HepG2 (cell line): ENCODE results near the gene FAM3A. TPM values are rescaled to one million over a fixed set of nuclear protein-coding genes. Genes with fewer than 3 reads are reported as not detected.

ENCODE experiments used
- CEBPZ ChIP-seq: IDR thresholded peaks from 2 replicates; pipeline ENCODE4 v1.6.1; 2012; ENCODE audit warnings: low read length, improper control_type of control experiment
- ERF ChIP-seq: IDR thresholded peaks from 2 replicates; pipeline ENCODE4 v1.6.1; 2018; ENCODE audit warnings: missing biosample characterization, missing genetic modification reagents
- FOXA3 ChIP-seq: IDR thresholded peaks from 2 replicates; pipeline ENCODE4 v1.6.1; 2016; ENCODE audit warnings: missing genetic modification reagents, missing compliant biosample characterization
- KDM2A ChIP-seq: sonication (generic); formaldehyde crosslinking; IDR thresholded peaks from 2 replicates; pipeline ENCODE4 v1.4.0; 2020; ENCODE audit warnings: low read depth, missing genetic modification reagents, borderline replicate concordance
- KDM6A ChIP-seq: IDR thresholded peaks from 2 replicates; pipeline ENCODE4 v1.6.1; 2016; ENCODE audit warnings: low read depth
- KLF6 ChIP-seq: IDR thresholded peaks from 2 replicates; pipeline ENCODE4 v1.8.0; 2016; ENCODE audit warnings: missing biosample characterization, missing genetic modification reagents
- NFYC ChIP-seq: IDR thresholded peaks from 2 replicates; pipeline ENCODE4 v1.6.1; 2016; ENCODE audit warnings: missing genetic modification reagents, missing compliant biosample characterization
- SMAD1 ChIP-seq: sonication (generic); formaldehyde crosslinking; IDR thresholded peaks from 2 replicates; pipeline ENCODE4 v1.4.0; 2020; ENCODE audit warnings: missing genetic modification reagents, low read depth, mild to moderate bottlenecking, borderline replicate concordance
- TSC22D2 ChIP-seq: sonication (generic); formaldehyde crosslinking; IDR thresholded peaks from 2 replicates; pipeline ENCODE4 v1.5.1; 2020; ENCODE audit warnings: missing genetic modification reagents, mild to moderate bottlenecking, borderline replicate concordance
- XRCC5 ChIP-seq: fragments of 200-400 bp; formaldehyde crosslinking; optimal IDR thresholded peaks from 2 replicates; pipeline ENCODE3; 2017; ENCODE audit warnings: mild to moderate bottlenecking, low read length
- ZFX ChIP-seq: sonication (generic); formaldehyde crosslinking; IDR thresholded peaks from 2 replicates; pipeline ENCODE4 v1.4.0; 2020; ENCODE audit warnings: mild to moderate bottlenecking, low read depth, missing genetic modification reagents, moderate library complexity
- ZNF263 ChIP-seq: sonication (generic); formaldehyde crosslinking; IDR thresholded peaks from 2 replicates; pipeline ENCODE4 v1.4.0; 2020; ENCODE audit warnings: missing genetic modification reagents
- ZNF609 ChIP-seq: sonication (generic); formaldehyde crosslinking; IDR thresholded peaks from 2 replicates; pipeline ENCODE4 v1.4.0; 2020; ENCODE audit warnings: mild to moderate bottlenecking, missing genetic modification reagents, borderline replicate concordance
- polyA plus RNA-seq, 8 experiments: library from polyadenylated mRNA; depleted of rRNA in 3 of 8; stranded (reverse) in 7 of 8; unstranded in 1 of 8; fragments of >200 nt; fragmentation: Illumina TruSeq in 4 of 8; extraction: Trizol in 4 of 8; gene quantifications; 2 replicates each; pipeline versions ENCODE4 v1.2.1 to v1.2.3, GENCODE V29; 2011 to 2016; ENCODE audit warnings: low read depth in 4 of 8, missing spikeins in 1 of 8, mixed read lengths in 1 of 8; ENCODE audit not compliant: insufficient read depth in 1 of 8
- total RNA-seq, 5 experiments: library from RNA; depleted of rRNA; stranded (reverse); fragments of >200 nt; fragmentation: Illumina TruSeq; extraction: Trizol; gene quantifications; 2 replicates each; pipeline ENCODE4 v1.2.3, GENCODE V29; 2016; ENCODE audit warnings: low read depth in 1 of 5
- TF ChIP-seq, protein P1 (sequence below): sonication (generic); formaldehyde crosslinking; IDR thresholded peaks from 2 replicates; pipeline ENCODE4 v1.4.0; 2020; ENCODE audit warnings: missing genetic modification reagents
- TF ChIP-seq, protein P2 (sequence below): IDR thresholded peaks from 2 replicates; pipeline ENCODE4 v1.6.1; 2016

The FAM3A gene
- total and polyA plus RNA-seq, 2 of the 13 experiments (the other 11 are each of a cell fraction or from before 2014, with no cell fraction given), result 11.2 to 22.7 TPM

- TF ChIP-seq, protein P1, sequence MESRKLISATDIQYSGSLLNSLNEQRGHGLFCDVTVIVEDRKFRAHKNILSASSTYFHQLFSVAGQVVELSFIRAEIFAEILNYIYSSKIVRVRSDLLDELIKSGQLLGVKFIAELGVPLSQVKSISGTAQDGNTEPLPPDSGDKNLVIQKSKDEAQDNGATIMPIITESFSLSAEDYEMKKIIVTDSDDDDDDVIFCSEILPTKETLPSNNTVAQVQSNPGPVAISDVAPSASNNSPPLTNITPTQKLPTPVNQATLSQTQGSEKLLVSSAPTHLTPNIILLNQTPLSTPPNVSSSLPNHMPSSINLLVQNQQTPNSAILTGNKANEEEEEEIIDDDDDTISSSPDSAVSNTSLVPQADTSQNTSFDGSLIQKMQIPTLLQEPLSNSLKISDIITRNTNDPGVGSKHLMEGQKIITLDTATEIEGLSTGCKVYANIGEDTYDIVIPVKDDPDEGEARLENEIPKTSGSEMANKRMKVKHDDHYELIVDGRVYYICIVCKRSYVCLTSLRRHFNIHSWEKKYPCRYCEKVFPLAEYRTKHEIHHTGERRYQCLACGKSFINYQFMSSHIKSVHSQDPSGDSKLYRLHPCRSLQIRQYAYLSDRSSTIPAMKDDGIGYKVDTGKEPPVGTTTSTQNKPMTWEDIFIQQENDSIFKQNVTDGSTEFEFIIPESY (CRISPR knock-in tag), result peak; percentile 80
- 0 out of 2 replicates have a peak, but pooled peaks have one; percentile 41 for TF ChIP-seq SMAD1 (CRISPR knock-in tag)
- TF ChIP-seq, protein P2, sequence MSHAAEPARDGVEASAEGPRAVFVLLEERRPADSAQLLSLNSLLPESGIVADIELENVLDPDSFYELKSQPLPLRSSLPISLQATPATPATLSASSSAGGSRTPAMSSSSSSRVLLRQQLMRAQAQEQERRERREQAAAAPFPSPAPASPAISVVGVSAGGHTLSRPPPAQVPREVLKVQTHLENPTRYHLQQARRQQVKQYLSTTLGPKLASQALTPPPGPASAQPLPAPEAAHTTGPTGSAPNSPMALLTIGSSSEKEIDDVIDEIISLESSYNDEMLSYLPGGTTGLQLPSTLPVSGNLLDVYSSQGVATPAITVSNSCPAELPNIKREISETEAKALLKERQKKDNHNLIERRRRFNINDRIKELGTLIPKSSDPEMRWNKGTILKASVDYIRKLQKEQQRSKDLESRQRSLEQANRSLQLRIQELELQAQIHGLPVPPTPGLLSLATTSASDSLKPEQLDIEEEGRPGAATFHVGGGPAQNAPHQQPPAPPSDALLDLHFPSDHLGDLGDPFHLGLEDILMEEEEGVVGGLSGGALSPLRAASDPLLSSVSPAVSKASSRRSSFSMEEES (CRISPR knock-in tag), result peak; percentile 20; the same call in 1 of the 2 replicates
- 0 out of 2 replicates have a peak, but pooled peaks have one; percentile 35 for TF ChIP-seq FOXA3
- peak; percentile 18; the same call in 1 of the 2 replicates for TF ChIP-seq NFYC (CRISPR knock-in tag)
- peak; percentile 64; the same call in 1 of the 2 replicates for TF ChIP-seq ERF (CRISPR knock-in tag)
- TF ChIP-seq KLF6 (CRISPR knock-in tag), result 0 out of 2 replicates have a peak, but pooled peaks have one; percentile 27
- TF ChIP-seq ZNF609 (CRISPR knock-in tag), result 0 out of 2 replicates have a peak, but pooled peaks have one; percentile 26
- 0 out of 2 replicates have a peak, but pooled peaks have one; percentile 20 for TF ChIP-seq TSC22D2 (CRISPR knock-in tag)
- TF ChIP-seq KDM6A (CRISPR knock-in tag), result no peak
- peak; percentile 71 for TF ChIP-seq XRCC5
- no peak for TF ChIP-seq CEBPZ
- peak; percentile 48; the same call in 1 of the 2 replicates for TF ChIP-seq ZFX (CRISPR knock-in tag)
- peak; percentile 76; the same call in 1 of the 2 replicates for TF ChIP-seq KDM2A
- TF ChIP-seq ZNF263 (CRISPR knock-in tag), result peak; percentile 90
Observed at GRCh38 chrX:154534526-154535322, 18.7 kb upstream of the FAM3A start (continued).
